Osteocyte (in vitro differentiated cells): Measurements from ENCODE around the gene ADCY2. TPM values are rescaled to one million over a fixed set of nuclear protein-coding genes. Genes with fewer than 3 reads are reported as not detected.

Experiments
- DNase-seq: peaks from one replicate; pipeline ENCODE4 v3.0.0; 2021; ENCODE audit warnings: mixed read lengths; ENCODE audit not compliant: unreplicated experiment; ENCODE audit errors: extremely low spot score
- H3K27ac Mint-ChIP-seq: one replicate; pipeline ENCODE4 v1.8.0; 2021; ENCODE audit warnings: mild to moderate bottlenecking, mixed read lengths; ENCODE audit not compliant: unreplicated experiment
- H3K27me3 Mint-ChIP-seq: one replicate; pipeline ENCODE4 v1.8.0; 2021; ENCODE audit warnings: mixed read lengths; ENCODE audit not compliant: unreplicated experiment
- H3K36me3 Mint-ChIP-seq: one replicate; pipeline ENCODE4 v1.8.0; 2021; ENCODE audit warnings: mixed read lengths; ENCODE audit not compliant: unreplicated experiment
- H3K4me1 Mint-ChIP-seq: one replicate; pipeline ENCODE4 v1.8.0; 2021; ENCODE audit warnings: mixed read lengths; ENCODE audit not compliant: unreplicated experiment
- H3K4me3 Mint-ChIP-seq: one replicate; pipeline ENCODE4 v1.8.0; 2021; ENCODE audit warnings: mild to moderate bottlenecking, moderate library complexity, mixed read lengths; ENCODE audit not compliant: unreplicated experiment
- H3K9me3 Mint-ChIP-seq: one replicate; pipeline ENCODE4 v1.8.0; 2021; ENCODE audit warnings: mixed read lengths; ENCODE audit not compliant: unreplicated experiment
- CTCF ChIP-seq: fragments of 200-600 bp; sonication (generic); IDR thresholded peaks from 2 replicates; pipeline ENCODE4 v1.5.0; 2021; ENCODE audit warnings: antibody characterized with exemption, mild to moderate bottlenecking, moderate library complexity
- total RNA-seq: library from RNA; stranded (reverse); gene quantifications from 2 replicates; pipeline ENCODE4 v1.2.1, GENCODE V29; 2021

ADCY2 gene
- total RNA-seq, 1 donor from 2014 or later, result not detected

GRCh38 chr5:7873216-7873615 is 477.3 kb downstream of the ADCY2 start:
- no peaks in the 10 kb centered on the region for H3K9me3 Mint-ChIP-seq
- H3K4me3 Mint-ChIP-seq, result no peak overlapping the region
- H3K27me3 Mint-ChIP-seq, result no peaks in the 10 kb centered on the region
- no peak for DNase-seq
- TF ChIP-seq CTCF, result no peak
- H3K27ac Mint-ChIP-seq, result no peak overlapping the region
- H3K4me1 Mint-ChIP-seq, result peaks cover 21% of the 10 kb centered on the region
- H3K36me3 Mint-ChIP-seq, result peaks cover 30% of the 10 kb centered on the region

- H3K27me3 Mint-ChIP-seq, result no peaks in the 10 kb centered on the region
- peaks cover 41% of the 10 kb centered on the region for H3K36me3 Mint-ChIP-seq
- no peak overlapping the region for H3K4me3 Mint-ChIP-seq
- TF ChIP-seq CTCF, result no peak
- H3K27ac Mint-ChIP-seq, result no peak overlapping the region
- H3K4me1 Mint-ChIP-seq, result peaks cover 25% of the 10 kb centered on the region
- no peak for DNase-seq
- H3K9me3 Mint-ChIP-seq, result no peaks in the 10 kb centered on the region
These were observed 478.7 kb downstream of the ADCY2 start for GRCh38 chr5:7874639-7875038.

GRCh38 chr5:7875151-7875550 is 479.2 kb downstream of the ADCY2 start:
- Mint-ChIP-seq H3K9me3 (no peaks in the 10 kb centered on the region), H3K27ac (no peak overlapping the region), H3K36me3 (peaks cover 41% of the 10 kb centered on the region), H3K27me3 (no peaks in the 10 kb centered on the region), H3K4me3 (no peak overlapping the region), H3K4me1 (peaks cover 20% of the 10 kb centered on the region)
- DNase-seq, result no peak
- TF ChIP-seq CTCF, result no peak

- Mint-ChIP-seq H3K9me3 (no peaks in the 10 kb centered on the region), H3K4me1 (peaks cover 12% of the 10 kb centered on the region), H3K27ac (no peak overlapping the region), H3K4me3 (no peak overlapping the region), H3K27me3 (no peaks in the 10 kb centered on the region), H3K36me3 (peaks cover 53% of the 10 kb centered on the region)
- DNase-seq, result no peak
- TF ChIP-seq CTCF, result no peak
These were observed 480.9 kb downstream of the ADCY2 start for GRCh38 chr5:7876867-7877266.

- H3K4me1 Mint-ChIP-seq, result peaks cover 12% of the 10 kb centered on the region
- no peaks in the 10 kb centered on the region for H3K9me3 Mint-ChIP-seq
- no peak for TF ChIP-seq CTCF
- H3K27ac Mint-ChIP-seq, result no peak overlapping the region
- H3K27me3 Mint-ChIP-seq, result no peaks in the 10 kb centered on the region
- peaks cover 59% of the 10 kb centered on the region for H3K36me3 Mint-ChIP-seq
- no peak for DNase-seq
- H3K4me3 Mint-ChIP-seq, result no peak overlapping the region
These were observed 481.9 kb downstream of the ADCY2 start for GRCh38 chr5:7877851-7878250.
